HG03558 (cell line): ENCODE results near the gene SURF6.
"Not testable (repeated sequence)": the region's sequence is repeated elsewhere in the genome, so short reads cannot be mapped to it uniquely, and the experiment has no call there.

ENCODE experiments used
- ATAC-seq: cut with Tn5 transposase; IDR thresholded peaks from one replicate; pipeline ENCODE4 v1.9.1; 2021; ENCODE audit warnings: moderate number of reproducible peaks; ENCODE audit not compliant: unreplicated experiment; ENCODE audit errors: extremely low read depth

SURF6 gene

GRCh38 chr9:133348718-133349573, 13.0 kb upstream of the SURF6 start:
- no peak for ATAC-seq

GRCh38 chr9:133347985-133348717, 12.2 kb upstream of the SURF6 start, which contains the start of the genes MED22 and RPL7A:
Gene MED22, minus strand, starts transcription at chr9:133348131. Its CDS starts 1,469 bp downstream, at chr9:133346662.
Gene RPL7A, plus strand, starts transcription at chr9:133348218. Its CDS starts 26 bp downstream, at chr9:133348244.
- ATAC-seq: no peak

GRCh38 chr9:133347515-133347984, 11.6 kb upstream of the SURF6 start:
- ATAC-seq: no peak

GRCh38 chr9:133346021-133346785, 10.2 kb upstream of the SURF6 start:
- ATAC-seq: no peak

GRCh38 chr9:133345596-133345995, 9.6 kb upstream of the SURF6 start:
- ATAC-seq: no peak

- ATAC-seq: no peak
Observed at GRCh38 chr9:133344979-133345378, 9.0 kb upstream of the SURF6 start.

GRCh38 chr9:133344071-133344470, 8.1 kb upstream of the SURF6 start:
- ATAC-seq: no peak

GRCh38 chr9:133342570-133342969, 6.6 kb upstream of the SURF6 start:
- ATAC-seq: no peak

GRCh38 chr9:133342069-133342406, 6.0 kb upstream of the SURF6 start:
- ATAC-seq: no peak

GRCh38 chr9:133341369-133342068, 5.5 kb upstream of the SURF6 start:
- ATAC-seq: no peak

GRCh38 chr9:133340916-133341315, 4.9 kb upstream of the SURF6 start:
- no peak for ATAC-seq

- no peak for ATAC-seq
Observed at GRCh38 chr9:133340256-133340655, 4.3 kb upstream of the SURF6 start.

GRCh38 chr9:133339641-133340040, 3.7 kb upstream of the SURF6 start:
- ATAC-seq: no peak

- ATAC-seq: not testable (repeated sequence)
Observed at GRCh38 chr9:133334888-133335287, 1.1 kb downstream of the SURF6 start.

GRCh38 chr9:133334161-133334560, 1.8 kb downstream of the SURF6 start:
- ATAC-seq: no peak

- ATAC-seq: no peak
Observed at GRCh38 chr9:133333566-133333965, 2.4 kb downstream of the SURF6 start.

- no peak for ATAC-seq
Observed at GRCh38 chr9:133333011-133333410, 3.0 kb downstream of the SURF6 start.

GRCh38 chr9:133332381-133332730, 3.6 kb downstream of the SURF6 start:
- no peak for ATAC-seq

- no peak for ATAC-seq
Observed at GRCh38 chr9:133331641-133332380, 4.2 kb downstream of the SURF6 start.
